ENCODE results near the gene IL1B.
A peak's percentile ranks its signal among the peaks of the same experiment; 100 is the strongest.

The IL1B gene

GRCh38 chr2:112803691-112804521, 32.7 kb downstream of the IL1B start:
- no peak for DNase-seq (ENCODE audit: low spot score)

- DNase-seq (ENCODE audit: low spot score) = no peak
Measured at GRCh38 chr2:112800881-112801583, 35.5 kb downstream of the IL1B start.

DNA sequence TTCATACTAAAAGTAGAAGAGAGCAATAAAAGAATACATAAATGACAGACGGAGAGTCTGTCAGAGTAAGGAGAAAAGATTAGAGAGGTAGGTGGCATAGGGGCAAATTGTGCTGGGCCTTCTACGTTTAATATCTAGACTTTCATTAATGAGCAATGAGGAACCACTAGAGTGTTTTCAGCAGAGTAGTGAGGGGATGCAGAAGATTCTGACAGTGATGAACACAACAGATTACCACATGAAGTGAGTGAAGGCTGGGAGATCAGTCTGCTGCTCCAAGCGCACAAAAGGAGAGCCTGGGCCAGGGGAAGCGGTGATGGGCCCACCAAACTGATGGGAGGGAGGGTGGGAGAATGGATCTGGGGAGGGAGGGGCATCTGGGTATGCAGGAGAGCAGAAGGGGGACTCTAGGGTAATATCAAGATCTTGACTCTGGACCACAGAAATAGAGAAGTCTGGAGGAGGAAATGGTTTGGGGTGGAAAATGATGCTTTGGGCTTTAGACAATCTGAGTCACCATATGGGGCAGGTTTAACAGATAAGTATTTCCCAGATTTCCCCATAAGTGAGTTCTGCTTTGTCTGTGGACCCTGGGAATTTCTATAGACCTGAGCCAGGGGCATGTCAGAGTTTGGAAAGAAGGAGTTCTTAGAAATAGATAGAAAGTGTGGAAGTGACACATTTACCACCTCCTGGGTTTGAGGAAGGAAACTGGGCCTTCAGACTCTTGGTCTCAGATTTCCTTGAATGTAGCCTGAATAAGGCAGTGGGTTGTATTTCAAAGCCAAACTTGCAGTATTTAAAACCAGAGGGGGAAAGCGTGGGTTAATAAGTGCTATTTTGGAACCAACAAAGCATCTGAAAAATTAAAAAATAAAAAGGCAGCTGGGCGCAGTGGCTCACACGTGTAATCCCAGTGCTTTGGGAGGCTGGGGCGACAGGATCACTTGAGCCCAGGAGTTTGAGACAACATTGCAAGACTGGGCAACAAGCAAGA, 37.3 kb downstream of the IL1B start:
- no peak for DNase-seq (ENCODE audit: low spot score)

GRCh38 chr2:112796486-112796885, 40.1 kb downstream of the IL1B start:
- DNase-seq (ENCODE audit: low spot score) = no peak

- no peak for DNase-seq (ENCODE audit: low spot score)
Measured at GRCh38 chr2:112795774-112796173, 40.8 kb downstream of the IL1B start.

- no peak for DNase-seq (ENCODE audit: low spot score)
Measured at GRCh38 chr2:112794841-112795240, 41.7 kb downstream of the IL1B start.

- DNase-seq (ENCODE audit: low spot score) = peak; percentile 78
Measured at GRCh38 chr2:112794131-112794733, 42.3 kb downstream of the IL1B start.

GRCh38 chr2:112793449-112793978, 43.1 kb downstream of the IL1B start:
- DNase-seq (ENCODE audit: low spot score) = no peak

- no peak for DNase-seq (ENCODE audit: low spot score)
Measured at GRCh38 chr2:112792419-112792818, 44.2 kb downstream of the IL1B start.

- no peak for DNase-seq (ENCODE audit: low spot score)
Measured at GRCh38 chr2:112791693-112792230, 44.8 kb downstream of the IL1B start.

GRCh38 chr2:112791019-112791418, 45.6 kb downstream of the IL1B start:
- no peak for DNase-seq (ENCODE audit: low spot score)

DNA sequence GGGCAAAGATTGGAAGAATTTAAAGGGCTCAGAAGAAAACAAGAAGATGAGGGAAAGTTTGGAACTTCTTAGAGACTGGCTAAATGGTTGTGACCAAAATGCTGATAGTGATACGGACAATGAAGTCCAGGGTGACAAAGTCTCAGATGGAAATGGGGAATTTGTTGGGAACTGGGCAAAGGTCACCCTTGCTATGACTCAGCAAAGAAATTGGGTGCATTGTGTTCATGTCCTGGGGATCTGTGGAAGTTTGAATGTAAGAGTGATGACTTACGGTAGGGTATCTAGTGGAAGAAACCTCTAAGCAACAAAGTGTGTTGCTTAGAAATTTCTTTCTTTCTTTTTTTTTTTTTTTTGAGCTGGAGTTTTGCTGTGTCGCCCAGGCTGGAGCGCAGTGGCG, 46.3 kb downstream of the IL1B start:
- DNase-seq (ENCODE audit: low spot score) = no peak

DNA sequence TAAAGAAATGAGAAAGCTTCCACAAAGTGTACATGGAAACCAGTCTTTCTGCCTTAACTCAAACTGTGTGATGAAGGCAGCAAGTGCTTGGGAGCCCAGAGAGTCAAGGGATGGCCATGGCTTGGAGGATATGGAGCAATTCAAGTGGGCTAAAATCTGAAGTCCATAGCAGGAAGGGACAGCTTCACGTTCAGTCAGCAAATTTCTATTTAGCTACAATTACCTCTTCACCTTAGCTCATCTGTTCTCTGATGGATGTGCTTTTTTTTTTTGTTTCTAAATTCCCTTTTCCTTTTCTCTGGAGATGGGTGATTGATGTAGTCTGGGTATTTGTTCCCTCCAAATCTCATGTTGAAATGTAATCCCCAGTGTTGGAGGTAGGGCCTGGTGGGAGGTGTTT, 47.4 kb downstream of the IL1B start:
- DNase-seq (ENCODE audit: low spot score) = no peak

DNA sequence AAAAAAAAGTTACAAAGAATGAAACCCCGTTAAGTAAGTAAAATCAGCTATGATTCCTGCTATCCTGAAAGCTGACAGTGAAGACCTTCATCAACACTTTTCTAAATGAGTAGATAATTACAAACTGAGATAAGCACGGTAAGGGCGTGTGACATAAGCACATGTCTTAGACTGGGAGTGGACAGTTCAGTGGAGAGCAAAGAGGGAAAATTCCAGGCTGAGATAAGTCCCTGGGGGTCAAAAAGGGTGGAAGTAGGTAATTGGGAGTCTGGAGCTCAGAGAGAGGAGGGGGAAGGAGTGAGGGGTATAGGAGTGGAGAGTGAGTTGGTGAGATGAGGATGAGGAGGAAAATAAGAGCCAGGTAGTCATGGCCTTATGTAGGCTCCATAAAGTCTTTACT, 47.9 kb downstream of the IL1B start:
- DNase-seq (ENCODE audit: low spot score) = no peak

DNA sequence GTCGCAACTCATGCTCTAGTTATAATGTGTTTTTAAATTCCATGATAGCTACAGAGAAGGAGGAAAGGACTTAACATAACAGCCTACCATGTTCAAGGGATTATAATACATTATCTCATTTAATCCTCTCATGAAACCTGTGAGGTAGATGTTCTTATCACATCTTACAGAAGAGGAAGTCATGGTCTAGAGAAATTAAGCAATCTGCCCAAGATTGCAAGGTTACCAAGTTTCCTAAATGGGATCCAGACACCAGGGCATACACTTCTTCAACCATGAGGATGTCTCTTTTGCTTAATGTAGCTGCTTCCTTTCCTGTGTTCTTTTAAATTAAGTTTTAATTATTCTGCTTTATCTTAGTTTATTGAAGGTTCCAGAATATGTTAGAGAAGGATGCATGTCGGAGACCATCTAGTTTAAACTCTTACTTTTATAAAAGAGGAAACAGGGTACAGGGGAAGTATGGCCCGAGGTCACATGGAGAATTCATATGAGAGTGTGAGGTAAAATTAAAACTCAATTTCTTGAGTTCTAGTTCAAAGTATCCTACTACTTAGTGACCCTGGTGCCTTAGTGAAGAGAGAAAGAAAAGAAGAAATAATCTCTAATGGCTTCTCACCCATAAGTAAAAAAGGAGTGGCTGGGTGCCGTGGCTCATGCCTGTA, 48.7 kb downstream of the IL1B start:
- DNase-seq (ENCODE audit: low spot score) = no peak

GRCh38 chr2:112787294-112787693, 49.3 kb downstream of the IL1B start:
- no peak for DNase-seq (ENCODE audit: low spot score)

- DNase-seq (ENCODE audit: low spot score) = peak; percentile 78
Measured at GRCh38 chr2:112784199-112785189, 52.1 kb downstream of the IL1B start, which contains the start of gene IL1A. TSS of gene IL1A (minus strand) at chr2:112784493. CDS start at chr2:112783770, 723 bp downstream.

GRCh38 chr2:112783187-112783714, 53.3 kb downstream of the IL1B start:
- DNase-seq (ENCODE audit: low spot score) = no peak

GRCh38 chr2:112782234-112782799, 54.3 kb downstream of the IL1B start:
- DNase-seq (ENCODE audit: low spot score) = no peak
